GM21786 (cell line): ENCODE results near the gene LMBRD2.
"Not testable (repeated sequence)": the region's sequence is repeated elsewhere in the genome, so short reads cannot be mapped to it uniquely, and the experiment has no call there.

Experiments
- ATAC-seq: cut with Tn5 transposase; IDR thresholded peaks from one replicate; pipeline ENCODE4 v1.9.1; 2021; ENCODE audit not compliant: unreplicated experiment

The LMBRD2 gene

DNA sequence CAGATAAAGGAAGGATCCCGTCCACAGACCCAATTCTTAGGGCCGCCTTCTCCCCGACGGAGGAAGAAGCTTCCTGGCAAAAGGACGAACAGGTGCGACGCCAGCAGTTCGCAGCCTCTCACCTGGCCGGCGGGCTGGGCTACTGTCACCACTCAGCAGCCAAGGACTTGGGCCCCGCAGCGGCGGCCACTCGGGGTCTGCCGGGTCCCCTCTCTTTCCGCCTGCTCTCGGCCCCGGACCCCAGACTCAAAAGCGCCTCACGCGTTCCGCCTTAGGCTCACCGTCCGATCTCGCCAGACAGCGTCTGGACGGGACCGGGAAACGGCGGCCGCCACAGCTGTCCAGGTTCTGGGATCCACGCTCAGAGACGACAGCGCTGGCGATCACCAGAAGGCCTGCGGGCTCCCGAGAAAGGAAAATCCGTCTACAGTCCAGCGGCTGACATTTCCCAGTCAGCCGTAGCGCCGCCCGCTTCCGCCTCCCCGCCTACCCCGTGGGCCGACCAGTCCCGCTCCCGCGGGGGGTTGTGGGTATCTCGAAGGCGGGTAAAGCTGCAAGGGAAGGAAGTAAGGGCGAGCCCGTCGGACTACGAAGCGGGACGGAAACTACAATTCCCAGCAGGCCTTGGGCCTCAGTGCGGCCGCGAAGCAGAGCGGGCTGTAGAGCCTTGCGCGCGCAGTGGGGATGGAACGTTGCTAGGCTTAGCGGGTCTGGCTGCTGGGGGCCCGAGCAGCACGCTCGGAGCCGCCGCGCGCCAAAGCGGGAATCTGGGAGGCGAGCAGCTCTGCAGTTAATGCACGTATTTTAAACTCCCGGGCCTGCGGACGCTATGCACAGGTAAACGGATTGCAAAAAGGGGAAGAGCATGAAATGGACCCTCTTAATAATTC, at the start of gene LMBRD2, which contains the start of gene SKP2:
Gene LMBRD2 (minus strand): TSS at position 454 of the 890 bp plus-strand sequence. CDS start 8,538 bp downstream, outside the sequence.
Gene SKP2 (plus strand): TSS at position 678 of the 890 bp plus-strand sequence. CDS start 152 bp downstream, at position 830.
- ATAC-seq = peak; percentile 99

DNA sequence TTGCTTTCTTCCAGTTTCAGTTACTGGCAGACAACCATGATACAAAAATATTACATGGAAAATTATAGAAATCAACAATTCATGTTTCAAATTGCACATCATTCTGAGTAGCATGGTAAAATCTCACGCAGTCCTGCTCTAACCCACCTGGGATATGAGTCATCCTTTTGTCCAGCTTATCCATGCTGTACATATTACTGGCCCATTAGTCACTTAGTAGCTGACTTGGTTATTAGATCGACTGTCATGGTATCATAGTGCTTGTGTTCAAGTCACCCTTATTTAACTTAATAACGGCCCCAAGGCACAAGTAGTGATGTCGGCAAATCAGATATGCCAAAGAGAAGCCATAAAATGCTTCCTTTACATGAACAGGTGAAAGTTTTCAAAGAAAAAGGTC, 48.8 kb upstream of the LMBRD2 start:
- ATAC-seq = no peak

DNA sequence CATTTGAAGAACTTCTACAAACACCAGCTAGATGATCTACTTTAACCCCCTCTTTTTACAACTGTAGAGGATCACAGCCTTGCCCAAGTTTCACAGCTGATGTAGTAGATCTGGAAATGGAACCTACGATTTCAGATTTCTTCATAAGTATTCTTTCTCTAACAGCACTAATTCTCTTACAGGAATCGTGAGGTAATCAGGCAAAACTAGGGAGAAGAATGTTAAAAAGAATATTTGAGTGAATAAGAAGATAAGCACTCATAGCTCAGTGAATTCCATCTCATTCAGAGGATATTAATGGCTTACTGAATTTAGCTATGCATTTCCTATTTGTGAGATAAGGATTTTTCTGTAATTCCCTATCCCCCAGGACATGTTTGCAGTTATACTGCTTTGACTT, 47.9 kb upstream of the LMBRD2 start:
- ATAC-seq = no peak

DNA sequence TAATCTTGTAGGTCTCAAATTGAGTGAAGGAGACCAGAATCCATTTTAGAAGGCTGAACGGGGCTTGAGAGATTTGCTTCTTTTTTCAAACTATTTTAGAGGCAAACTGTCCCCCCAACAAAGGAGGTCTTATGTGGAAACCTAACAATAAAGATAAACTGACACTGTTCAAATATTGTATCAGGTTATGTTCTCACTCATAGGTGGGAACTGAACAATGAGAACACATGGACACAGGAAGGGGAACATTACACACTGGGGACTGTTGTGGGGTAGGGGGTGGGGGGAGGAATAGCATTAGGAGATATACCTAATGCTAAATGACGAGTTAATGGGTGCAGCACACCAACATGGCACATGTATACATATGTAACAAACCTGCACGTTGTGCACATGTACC, 47.1 kb upstream of the LMBRD2 start:
- ATAC-seq = not testable (repeated sequence)

DNA sequence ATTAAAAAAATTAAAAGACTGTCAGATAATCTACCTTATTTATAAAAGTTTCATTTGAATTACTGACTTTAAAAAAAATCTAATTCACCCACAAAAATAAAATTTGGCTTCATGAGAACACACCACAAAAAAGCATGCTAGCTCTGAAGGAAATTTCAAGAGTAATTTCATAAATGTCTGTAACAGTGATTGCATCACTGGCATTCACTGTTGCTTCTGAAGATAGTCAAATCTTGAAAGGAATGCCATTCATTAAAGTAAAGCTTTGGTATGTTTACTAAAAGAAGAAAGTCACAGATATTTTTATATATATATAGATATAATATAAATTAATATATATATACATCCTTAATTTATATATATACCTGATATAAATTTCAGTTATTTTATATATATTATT, 46.6 kb upstream of the LMBRD2 start:
- no peak for ATAC-seq

DNA sequence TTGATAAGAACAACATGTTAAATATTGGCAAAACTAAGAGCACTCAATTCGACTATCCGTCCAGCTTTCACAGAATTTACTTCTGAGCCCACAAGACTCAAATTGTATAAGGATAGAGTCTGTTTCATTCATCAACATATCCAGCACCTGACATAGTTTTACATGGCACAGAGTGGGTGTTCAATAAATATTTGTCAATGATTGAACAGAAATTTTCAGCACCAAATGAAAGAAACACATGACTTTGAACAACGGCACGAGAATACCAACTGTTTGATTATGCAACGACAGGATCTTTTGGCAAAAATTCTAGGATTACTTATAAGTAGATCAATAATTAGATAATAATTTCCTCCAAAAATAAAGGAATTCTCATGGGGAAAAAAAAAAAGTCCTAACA, 42.1 kb upstream of the LMBRD2 start:
- ATAC-seq = no peak

DNA sequence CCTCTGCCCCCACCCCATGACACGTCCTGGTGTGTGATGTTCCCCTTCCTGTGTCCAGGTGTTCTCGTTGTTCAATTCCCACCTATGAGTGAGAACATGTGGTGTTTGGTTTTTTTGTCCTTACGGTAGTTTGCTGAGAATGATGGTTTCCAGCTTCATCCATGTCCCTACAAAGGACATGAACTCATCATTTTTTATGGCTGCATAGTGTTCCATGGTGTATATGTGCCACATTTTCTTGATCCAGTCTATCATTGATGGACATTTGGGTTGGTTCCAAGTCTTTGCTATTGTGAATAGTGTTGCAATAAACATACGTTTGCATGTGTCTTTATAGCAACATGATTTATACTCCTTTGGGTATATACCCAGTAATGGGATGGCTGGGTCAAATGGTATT, 32.7 kb upstream of the LMBRD2 start:
- ATAC-seq = not testable (repeated sequence)

DNA sequence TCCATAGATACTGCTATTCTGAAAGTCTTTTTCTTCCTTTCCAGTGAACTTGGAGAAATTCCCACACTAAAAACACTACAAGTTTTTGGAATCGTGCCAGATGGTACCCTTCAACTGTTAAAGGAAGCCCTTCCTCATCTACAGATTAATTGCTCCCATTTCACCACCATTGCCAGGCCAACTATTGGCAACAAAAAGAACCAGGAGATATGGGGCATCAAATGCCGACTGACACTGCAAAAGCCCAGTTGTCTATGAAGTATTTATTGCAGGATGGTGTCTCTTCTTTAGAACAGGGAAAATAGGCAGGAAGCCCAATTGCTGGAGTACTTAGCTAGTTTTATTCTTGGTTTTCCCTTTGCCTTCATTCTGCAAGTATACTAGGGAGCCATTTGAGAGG, 30.1 kb upstream of the LMBRD2 start:
- no peak for ATAC-seq

DNA sequence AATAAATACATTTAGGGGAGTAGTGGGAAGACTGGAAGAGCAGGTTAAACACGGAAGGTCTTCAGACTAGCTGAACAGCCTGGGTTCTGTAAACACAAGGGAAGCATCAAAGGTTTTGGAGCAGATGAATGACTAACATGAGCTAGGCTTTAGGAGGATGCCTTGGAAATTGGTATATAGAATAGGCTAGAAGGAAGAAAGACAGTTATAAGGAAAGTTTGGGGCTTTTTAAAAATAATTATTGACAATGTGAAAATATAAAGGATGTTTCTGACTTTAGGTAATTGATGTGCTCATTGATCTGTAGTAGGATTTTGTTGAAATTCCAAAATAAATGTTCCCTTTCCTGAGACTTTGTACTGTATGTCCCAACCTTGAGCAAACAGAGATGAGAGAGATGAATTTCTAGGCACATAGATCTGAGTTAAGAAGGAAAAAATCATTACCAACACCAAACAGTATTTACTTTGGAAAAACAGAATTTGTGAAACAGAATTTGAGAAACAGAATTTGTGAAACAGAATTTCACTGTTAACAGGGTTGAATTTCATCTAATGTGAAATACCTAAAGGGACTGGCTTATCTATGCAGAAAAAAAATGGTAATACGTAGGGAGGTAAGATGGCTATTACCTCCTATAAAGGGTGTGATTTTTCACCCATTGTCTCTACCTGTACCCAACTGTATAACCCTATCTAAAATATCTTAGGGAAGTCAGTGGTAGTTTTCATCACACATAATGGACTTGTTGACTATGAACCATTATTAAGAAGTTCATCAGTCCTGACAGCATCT, 29.1 kb upstream of the LMBRD2 start:
- no peak for ATAC-seq

DNA sequence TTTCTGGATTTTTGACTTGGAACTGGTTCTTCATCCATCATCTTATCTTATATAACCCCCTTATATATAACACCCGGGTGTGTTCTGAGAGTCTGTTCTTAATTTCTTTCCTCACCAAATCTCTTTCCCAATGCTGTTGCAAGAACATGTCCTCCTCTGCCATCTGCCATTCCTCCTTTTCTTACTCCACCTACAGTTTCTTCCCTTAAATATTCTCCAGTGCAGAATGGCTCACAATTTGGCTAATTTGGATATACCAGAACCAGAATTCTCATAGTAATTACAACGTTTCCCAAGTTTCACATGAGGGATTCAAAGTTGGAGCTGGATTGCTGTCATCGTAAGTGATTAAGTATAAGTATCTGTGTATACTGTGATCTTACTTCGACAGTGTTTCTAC, 28.3 kb upstream of the LMBRD2 start:
- no peak for ATAC-seq

DNA sequence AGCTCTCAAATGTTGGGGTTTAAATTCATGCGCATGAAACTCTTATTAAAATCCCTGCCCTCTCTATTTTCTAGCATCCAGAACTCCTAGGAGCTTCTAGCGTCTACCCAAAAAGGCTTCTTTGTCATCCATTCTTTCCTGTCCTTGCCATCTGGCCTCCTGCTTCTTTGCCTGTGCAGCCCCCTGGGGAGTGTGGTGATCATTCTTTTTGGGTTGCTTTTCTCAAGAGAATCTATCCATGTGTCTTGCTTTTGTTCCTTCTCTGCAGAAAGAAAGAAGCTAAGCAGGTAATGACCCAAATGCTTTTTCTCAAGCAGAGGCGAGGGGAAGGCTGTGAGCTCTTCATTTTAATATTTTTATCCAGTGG, 26.8 kb upstream of the LMBRD2 start:
- ATAC-seq = no peak

DNA sequence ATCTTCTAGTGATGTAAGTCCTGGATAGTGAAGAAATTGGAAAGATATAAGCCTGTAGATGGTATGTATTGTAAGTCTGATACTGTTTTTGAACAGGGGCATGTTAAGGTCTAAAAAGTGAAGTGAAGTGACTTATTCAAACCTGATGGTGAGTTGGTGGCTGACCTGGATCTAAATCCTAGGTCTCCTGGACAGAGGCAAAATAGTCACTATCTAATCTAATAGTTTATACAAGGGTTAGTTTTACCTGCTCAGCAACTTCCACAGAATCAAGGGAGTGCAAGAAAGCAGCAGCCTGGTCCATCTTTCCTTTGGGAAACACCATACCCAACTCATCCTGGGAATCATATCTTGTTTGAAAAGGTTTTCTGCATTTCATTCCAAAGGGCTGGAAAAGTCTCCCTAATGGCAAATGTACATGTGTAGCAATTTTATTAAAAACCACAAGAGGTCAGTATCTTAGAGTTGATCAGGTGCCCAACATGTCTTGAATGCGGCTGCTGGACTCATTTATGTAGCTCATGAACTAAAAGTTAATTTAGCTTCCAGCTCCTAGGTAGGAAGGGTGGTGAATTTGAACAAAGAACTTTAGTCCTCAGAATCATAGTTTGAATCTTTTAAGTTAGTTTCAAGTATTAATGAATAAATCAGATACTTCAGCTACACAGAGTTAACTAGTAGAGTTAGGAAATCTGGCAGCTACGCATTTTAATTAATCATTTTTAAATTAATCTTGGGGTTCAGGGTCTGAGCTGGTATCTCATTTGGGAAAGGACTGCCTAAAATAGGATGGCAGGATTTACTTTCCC, 26.2 kb upstream of the LMBRD2 start:
- peak; percentile 26 for ATAC-seq

DNA sequence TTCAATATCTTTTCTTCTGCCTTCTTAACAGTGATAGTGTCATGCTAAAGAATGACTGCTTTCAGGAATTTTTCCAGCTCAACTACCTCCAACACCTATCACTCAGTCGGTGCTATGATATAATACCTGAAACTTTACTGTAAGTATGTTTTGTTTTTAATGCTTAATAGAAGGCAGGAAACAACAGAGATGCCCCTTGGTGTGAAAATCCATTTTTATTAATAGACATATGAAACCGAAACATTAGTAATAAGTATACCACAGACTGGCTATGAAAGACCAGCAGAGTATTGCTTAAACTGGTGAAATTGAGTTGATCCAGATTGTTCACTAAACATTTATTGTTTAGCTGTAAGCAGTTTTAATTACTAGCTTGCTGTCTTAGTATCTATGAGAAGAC, 25.5 kb upstream of the LMBRD2 start:
- peak; percentile 95 for ATAC-seq

DNA sequence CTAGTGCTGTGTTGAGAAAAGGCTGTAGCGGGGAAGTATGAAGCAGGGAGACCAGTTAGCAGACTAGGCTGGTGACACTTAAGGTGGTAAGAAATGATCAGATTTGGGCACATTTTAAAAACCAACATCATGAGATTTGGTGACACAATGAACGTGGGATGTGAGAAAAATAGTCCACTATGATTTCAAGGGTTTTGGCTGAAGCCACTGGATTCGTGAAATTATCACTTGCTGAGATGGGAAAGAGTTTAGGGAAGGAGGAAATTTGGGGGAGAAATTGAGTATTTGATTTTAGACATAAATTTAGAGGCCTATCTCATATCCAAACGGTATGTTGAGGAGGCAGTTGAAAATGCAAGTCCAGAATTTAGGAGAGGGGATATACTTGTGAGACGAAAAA, 23.4 kb upstream of the LMBRD2 start:
- no peak for ATAC-seq

DNA sequence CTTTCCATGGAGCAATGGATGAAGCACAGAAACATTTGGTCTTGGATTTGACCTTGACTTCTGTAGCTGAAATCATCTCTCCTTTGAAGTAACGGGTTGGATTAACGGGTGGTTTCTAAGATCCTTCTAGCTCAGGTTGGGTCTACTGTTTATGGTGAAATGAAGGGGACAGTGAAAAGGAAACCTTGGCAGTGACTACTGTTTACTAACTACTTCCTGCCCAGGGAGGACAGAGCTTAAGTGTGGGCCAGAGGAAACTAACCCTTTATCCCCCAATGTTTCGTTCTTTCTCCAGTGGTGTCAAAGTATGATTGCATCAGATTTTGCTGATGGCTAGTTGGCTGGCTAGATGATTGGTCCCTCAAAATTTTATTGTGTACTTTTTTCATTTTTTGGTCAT, 22.4 kb upstream of the LMBRD2 start:
- ATAC-seq = no peak

DNA sequence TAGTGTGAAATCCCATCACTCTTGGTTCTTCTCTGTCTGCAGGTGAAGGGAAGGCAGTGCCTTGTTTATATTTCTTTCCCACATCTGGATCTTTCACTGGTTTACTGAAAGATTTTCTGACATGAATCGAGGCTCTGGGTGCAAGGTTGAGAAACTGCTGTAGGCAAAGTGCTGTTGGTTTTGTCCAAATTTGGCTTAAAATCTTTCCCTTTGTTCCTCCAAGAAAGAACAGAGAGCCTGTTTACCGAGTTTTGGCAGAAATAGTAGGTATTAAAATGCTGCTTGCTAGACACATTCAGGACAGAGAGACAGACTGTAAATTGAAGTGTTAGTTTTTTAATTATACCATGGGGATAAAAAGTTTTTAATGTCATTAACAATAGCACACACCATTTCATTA, 21.7 kb upstream of the LMBRD2 start:
- ATAC-seq = no peak

DNA sequence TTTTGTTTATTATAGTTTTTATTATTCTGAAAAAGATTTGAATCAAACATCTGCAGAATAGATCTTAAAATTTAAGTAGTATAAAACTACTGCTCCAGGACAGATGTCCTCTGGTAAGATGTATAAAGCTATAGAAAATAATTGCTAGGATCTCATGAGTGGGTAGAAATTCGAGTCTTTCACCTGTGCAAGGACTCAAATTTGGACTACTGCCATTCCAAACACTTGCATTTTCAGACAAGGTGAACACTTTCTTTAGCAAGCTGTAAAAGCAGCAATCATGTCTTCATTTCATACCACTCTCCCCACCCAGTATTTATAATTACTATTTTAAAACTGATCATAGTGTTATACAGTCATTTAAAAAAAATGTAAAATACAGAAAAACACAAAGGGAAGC, 20.9 kb upstream of the LMBRD2 start:
- ATAC-seq = no peak

DNA sequence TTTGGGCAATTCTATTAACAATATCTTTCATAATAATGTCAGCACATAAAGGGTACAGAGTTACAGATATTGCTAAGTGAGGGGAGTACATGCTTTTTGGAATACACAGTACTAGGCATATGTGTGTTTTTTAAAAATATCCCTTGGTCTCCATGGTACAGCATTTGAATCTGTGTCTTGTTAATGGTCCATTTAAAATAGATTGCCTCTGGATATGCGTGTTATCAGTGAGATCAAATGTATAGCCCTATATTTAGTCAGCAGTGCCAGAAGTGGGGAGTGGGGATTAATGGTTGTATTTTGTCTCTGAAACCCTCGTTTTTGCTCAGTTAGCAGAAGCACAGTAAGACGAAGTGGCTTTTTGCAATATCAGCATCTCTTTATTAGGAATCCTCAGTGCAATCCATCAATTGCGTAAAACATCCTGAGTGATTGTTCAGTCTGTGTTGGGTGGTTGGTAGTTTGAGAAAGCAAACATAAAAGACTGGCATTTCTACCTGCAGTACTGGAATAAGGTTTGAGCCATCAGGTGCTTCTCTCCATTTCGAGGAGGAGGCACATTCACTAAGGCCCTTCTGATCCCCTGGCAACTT, 19.2 kb upstream of the LMBRD2 start:
- no peak for ATAC-seq

DNA sequence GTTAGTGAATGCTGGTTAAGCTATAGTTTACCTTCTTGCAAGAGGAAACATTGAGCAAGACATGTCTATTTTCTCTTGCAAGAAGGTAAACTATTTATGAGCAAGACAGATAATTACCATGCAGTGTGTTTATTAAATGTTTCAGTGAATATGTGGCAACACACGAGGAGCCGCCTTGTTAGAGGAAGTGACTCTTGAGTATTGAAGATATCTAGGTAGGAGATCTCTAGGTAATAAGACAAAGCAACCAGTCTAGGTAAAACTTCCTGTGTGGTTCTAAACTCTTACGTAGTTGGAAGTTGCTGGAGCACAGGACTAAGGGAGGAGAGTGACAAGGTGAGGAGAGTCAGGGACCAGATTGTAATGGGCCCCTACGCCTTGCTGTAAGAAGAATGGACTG, 17.1 kb upstream of the LMBRD2 start:
- no peak for ATAC-seq

DNA sequence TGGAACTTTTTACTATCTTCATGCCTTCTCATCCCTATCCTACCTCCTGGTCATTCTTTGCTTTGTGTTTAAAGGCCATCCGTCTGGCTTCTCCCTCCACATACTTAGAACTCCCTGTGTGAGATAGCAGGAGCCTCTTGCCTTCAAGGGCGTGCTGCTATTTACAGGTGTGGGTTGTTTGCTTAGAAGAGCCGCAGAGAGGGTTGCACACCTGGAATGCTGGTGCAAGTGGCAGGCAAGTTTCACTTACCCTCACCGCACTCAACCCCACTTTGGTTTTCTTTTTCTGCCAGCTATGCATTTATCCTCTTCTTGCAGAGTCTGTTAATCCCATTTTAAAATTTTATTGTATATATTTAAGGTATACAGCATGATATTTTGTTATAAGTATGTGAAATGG, 12.8 kb upstream of the LMBRD2 start:
- ATAC-seq = no peak
